BJ (cell line): Measurements from ENCODE around the gene RIMBP2. TPM values are rescaled to one million over a fixed set of nuclear protein-coding genes. Genes with fewer than 3 reads are reported as not detected.

Source experiments
- CTCF ChIA-PET: fragments of 350-600 bp; formaldehyde crosslinking; extraction: SDS; loops from one replicate; lab custom pipeline; 2021; ENCODE audit warnings: antibody characterized with exemption, inconsistent platforms; lab: Yijun Ruan, JAX
- POLR2A ChIA-PET: fragments of 300-600 bp; sonication (Branson Sonifier 250); formaldehyde crosslinking; extraction: SDS; loops from one replicate; lab custom pipeline; 2021; ENCODE audit warnings: antibody characterized with exemption; lab: Charles Lee
- DNase-seq: peaks from one replicate; pipeline ENCODE4 v3.0.0-alpha.2; 2011; ENCODE audit warnings: low read depth
- H3K27me3 ChIP-seq: 2 replicates; pipeline ENCODE4 v1.6.0; 2011; ENCODE audit warnings: low read length; ENCODE audit not compliant: control insufficient read depth, insufficient read depth
- H3K36me3 ChIP-seq: 2 replicates; pipeline ENCODE4 v1.5.1; 2011; ENCODE audit warnings: low read length; ENCODE audit not compliant: control insufficient read depth, insufficient read depth
- H3K4me3 ChIP-seq: 2 replicates; pipeline ENCODE4 v1.5.1; 2011; ENCODE audit warnings: low read depth, mild to moderate bottlenecking, control low read depth, low read length
- polyA plus RNA-seq: library from polyadenylated mRNA; depleted of rRNA; stranded (reverse); fragments of >200 nt; gene quantifications from 2 replicates; pipeline ENCODE4 v1.2.3, GENCODE V29; 2011
- TF ChIP-seq, protein P1 (sequence below): IDR thresholded peaks from 2 replicates; pipeline ENCODE4 v1.5.1; 2011; ENCODE audit warnings: low read depth, mild to moderate bottlenecking, control low read depth, inconsistent platforms, low read length, moderate library complexity; ENCODE audit not compliant: insufficient read depth

Gene RIMBP2
- polyA plus RNA-seq, 1 experiment: 0.05 TPM

DNA sequence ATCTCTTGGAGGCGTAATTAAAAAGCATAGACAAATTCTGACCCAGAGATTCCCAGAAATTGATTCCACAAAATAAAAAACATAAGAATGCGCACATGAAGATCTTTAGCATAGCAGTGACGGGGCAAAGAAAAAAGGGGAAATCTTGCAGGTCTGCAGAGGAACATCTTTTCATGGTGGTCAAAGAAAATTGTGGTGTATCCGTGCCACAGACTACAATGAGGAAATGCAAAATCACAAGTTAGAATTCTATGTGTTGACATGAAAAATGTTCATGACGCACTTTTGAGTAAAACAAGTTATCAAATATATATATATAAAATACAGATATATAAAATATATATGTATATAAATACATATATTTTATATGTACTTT is 101.6 kb downstream of the RIMBP2 start:
- ChIA-PET CTCF (no interaction called here), POLR2A (no interaction called here)
- DNase-seq: no peak
- TF ChIP-seq, protein P1, sequence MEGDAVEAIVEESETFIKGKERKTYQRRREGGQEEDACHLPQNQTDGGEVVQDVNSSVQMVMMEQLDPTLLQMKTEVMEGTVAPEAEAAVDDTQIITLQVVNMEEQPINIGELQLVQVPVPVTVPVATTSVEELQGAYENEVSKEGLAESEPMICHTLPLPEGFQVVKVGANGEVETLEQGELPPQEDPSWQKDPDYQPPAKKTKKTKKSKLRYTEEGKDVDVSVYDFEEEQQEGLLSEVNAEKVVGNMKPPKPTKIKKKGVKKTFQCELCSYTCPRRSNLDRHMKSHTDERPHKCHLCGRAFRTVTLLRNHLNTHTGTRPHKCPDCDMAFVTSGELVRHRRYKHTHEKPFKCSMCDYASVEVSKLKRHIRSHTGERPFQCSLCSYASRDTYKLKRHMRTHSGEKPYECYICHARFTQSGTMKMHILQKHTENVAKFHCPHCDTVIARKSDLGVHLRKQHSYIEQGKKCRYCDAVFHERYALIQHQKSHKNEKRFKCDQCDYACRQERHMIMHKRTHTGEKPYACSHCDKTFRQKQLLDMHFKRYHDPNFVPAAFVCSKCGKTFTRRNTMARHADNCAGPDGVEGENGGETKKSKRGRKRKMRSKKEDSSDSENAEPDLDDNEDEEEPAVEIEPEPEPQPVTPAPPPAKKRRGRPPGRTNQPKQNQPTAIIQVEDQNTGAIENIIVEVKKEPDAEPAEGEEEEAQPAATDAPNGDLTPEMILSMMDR: no peak
- no peaks in the 10 kb centered on the region for H3K36me3 ChIP-seq
- H3K4me3 ChIP-seq: no peak overlapping the region
- H3K27me3 ChIP-seq: no peaks in the 10 kb centered on the region

DNA sequence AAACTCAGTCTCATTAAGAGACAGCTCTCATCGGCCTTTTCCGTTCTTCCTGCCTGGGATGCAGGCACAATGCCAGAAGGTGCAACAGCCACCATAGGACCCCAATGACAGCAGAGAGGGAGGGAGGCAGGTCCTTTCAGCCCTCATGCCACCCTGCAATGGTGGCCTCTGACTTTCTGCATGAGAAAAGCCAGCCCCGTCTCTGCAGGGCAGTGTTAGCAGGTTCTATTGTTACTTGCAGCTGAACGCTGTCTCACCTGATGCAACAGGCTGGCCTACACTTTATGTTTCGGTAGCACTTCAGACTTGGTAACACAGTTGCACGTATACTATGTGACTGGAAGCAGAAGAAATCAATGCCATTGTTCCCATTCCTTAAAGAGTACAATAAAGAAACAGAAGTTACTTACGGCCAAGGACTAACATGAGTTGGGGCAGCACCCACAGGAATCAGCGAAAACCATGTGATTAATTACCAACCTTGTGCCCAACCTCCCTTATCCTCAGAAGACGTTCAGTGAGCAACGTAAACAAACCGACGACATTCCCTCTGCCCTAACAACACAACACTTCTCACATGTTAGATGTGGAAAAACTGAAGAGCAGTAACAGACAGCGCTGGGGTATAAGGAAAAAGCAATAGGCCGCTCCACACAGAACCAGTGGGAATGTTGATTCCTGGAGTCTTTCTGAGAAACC is 102.1 kb downstream of the RIMBP2 start:
- TF ChIP-seq, protein P1: no peak
- Histone ChIP-seq H3K36me3 (no peaks in the 10 kb centered on the region), H3K27me3 (no peaks in the 10 kb centered on the region), H3K4me3 (no peak overlapping the region)
- POLR2A ChIA-PET: no interaction called here
- no peak for DNase-seq
- CTCF ChIA-PET: interaction anchor here (0.6 kb wide), 1 partner anchor 605 kb away, joined by 3 read pairs; no protein-coding TSS in a partner anchor

DNA sequence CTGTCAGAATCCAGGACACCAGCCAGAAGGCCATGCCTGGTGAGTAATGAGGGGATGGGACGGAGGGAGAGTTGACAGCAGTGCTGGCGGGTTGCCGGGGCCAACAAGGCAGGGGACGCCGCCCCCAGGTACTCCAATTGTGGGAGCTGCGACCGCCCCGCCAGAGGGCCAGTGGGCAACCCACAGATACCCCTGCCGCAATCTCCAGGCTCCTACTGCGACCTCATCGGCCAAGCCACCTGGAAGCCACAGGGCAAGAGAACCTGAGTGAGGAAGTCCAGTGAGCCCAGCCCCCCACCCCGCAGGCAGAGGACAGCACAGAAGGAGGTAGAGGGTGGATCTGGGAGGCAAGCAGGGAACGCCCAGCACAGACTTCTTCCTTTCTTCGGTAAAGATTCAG is 103.0 kb downstream of the RIMBP2 start:
- TF ChIP-seq, protein P1: no peak
- ChIA-PET POLR2A (no interaction called here), CTCF (interaction anchor here (0.6 kb wide), 1 partner anchor 606 kb away, joined by 3 read pairs; no protein-coding TSS in a partner anchor)
- DNase-seq: no peak
- no peaks in the 10 kb centered on the region for H3K27me3 ChIP-seq
- H3K36me3 ChIP-seq: no peaks in the 10 kb centered on the region
- H3K4me3 ChIP-seq: no peak overlapping the region

DNA sequence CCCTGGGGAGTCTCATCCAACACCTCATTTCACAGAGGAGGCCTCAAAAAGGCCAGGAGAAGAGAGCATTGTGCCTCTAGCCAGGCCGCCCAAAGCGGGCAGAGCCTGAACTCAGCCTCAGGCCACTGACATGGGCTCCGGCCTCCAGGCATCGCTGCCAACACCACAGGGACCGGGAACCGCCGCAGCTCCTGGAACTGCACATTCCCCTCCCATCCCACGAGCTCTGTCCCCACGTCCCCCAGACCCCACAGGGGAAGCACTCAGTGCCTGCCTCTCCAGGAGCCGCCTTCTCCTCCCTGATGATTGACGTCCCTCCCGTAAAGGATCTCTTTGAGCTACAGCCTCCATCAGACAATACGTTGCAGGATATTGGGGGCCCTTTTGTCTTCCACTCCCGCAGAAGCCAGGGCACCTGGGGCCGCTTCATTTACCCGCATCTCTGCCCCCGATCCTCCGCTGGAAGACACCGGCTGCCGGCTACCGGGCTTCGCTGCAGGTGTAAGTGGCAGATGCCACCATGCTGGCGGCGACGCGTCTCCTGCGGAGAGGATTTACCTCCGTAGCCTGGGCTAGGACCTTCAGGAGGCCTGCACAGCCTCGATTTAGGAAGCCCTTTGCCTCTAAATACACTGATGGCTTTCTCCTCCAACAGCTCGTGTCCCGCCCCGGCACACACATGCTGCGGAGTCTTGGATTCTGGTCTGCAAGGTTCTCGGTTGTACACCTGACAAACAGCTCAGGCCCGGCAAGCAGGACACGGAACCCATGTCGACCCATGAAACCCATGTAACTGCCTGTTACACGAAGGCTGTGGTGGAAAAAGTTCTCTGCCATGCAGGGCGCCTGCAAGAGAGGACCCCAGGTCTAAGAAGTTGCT is 104.8 kb downstream of the RIMBP2 start:
- no peak overlapping the region for H3K4me3 ChIP-seq
- ChIA-PET POLR2A (no interaction called here), CTCF (no interaction called here)
- TF ChIP-seq, protein P1: no peak
- no peaks in the 10 kb centered on the region for H3K27me3 ChIP-seq
- H3K36me3 ChIP-seq: no peaks in the 10 kb centered on the region
- no peak for DNase-seq

DNA sequence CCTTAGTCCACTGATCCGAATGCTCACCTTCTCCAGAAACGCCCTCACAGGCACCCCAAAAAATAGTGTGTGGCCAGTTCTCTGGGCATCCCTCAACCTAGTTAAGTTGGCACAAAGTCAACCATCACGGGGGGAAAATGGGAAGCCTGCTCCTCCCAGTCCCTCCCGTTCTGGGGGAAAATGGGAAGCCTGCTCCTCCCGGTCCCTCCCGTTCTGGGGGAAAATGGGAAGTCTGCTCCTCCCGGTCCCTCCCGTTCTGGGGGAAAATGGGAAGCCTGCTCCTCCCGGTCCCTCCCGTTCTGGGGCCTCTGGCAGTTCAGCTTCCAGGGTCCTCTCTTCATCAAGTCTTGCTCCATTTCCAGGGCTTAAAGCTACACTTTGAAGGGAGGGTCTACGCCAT is 106.1 kb downstream of the RIMBP2 start:
- no peak overlapping the region for H3K4me3 ChIP-seq
- DNase-seq: no peak
- CTCF ChIA-PET: no interaction called here
- H3K36me3 ChIP-seq: no peaks in the 10 kb centered on the region
- POLR2A ChIA-PET: no interaction called here
- TF ChIP-seq, protein P1: no peak
- no peaks in the 10 kb centered on the region for H3K27me3 ChIP-seq
